ENCODE data around the gene NRXN3.

Gene NRXN3

GRCh38 chr14:79376557-79376956 is 1206.4 kb downstream of the NRXN3 start:
- no peak for DNase-seq (ENCODE audit: low read depth)
- TF ChIP-seq CTCF (IDR thresholded peaks at IDR 0.05; ENCODE audit: low read depth, low read length, missing control alignments), result no peak

GRCh38 chr14:79378020-79378419 is 1207.8 kb downstream of the NRXN3 start:
- DNase-seq (ENCODE audit: low read depth), result no peak
- no peak for TF ChIP-seq CTCF (IDR thresholded peaks at IDR 0.05; ENCODE audit: low read depth, low read length, missing control alignments)
- no peak overlapping the region for H3K4me3 ChIP-seq (ENCODE audit: low read depth, low read length)

More at GRCh38 chr14:79376557-79376956, 1206.4 kb downstream of the NRXN3 start:
- H3K4me3 ChIP-seq (ENCODE audit: low read depth, low read length), result no peak overlapping the region

DNA sequence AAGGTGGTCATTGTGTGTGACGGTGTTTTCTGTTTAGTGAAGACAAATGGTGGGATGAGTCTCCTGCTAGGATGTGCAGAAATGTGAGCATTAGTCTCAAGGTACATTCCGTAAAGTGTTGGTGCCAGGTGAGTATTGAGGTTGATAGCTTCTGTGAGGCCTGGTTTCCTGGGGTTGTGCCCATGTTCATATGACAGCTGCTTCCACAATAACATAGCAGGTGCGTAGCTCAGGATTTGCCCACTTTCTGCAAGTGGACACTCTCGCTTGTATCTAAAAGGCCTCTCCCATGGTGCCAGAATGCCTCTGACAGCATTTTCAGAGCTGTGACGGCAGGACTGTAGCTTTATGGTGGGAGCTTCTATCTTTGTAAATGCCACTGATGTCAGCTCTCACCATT is 1209.1 kb downstream of the NRXN3 start:
- no peak overlapping the region for H3K4me3 ChIP-seq (ENCODE audit: low read depth, low read length)
- TF ChIP-seq CTCF (IDR thresholded peaks at IDR 0.05; ENCODE audit: low read depth, low read length, missing control alignments), result no peak
- DNase-seq (ENCODE audit: low read depth), result no peak

GRCh38 chr14:79383031-79383430 is 1212.9 kb downstream of the NRXN3 start:
- no peak for DNase-seq (ENCODE audit: low read depth)
- no peak overlapping the region for H3K4me3 ChIP-seq (ENCODE audit: low read depth, low read length)
- TF ChIP-seq CTCF (IDR thresholded peaks at IDR 0.05; ENCODE audit: low read depth, low read length, missing control alignments), result no peak

DNA sequence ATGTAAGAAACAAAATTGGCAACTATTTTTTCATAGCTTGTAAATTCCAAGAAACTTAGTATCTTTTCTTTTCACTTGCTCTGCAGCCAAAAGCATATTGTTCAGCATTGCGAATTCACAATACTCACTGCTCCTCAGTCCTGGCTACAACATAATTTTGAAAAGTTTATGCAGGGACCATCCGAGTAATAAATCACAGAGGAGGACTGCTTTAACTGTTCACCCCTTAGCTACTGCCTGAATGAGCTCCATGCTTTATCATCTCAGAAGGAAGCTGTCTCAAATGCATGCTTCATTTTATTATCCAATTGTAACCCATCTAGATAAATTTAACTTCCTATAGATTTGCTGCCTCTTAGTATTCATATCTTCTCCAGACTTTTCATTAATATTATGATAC is 1213.3 kb downstream of the NRXN3 start:
- no peak for DNase-seq (ENCODE audit: low read depth)
- no peak overlapping the region for H3K4me3 ChIP-seq (ENCODE audit: low read depth, low read length)
- no peak for TF ChIP-seq CTCF (IDR thresholded peaks at IDR 0.05; ENCODE audit: low read depth, low read length, missing control alignments)

- no peak for DNase-seq (ENCODE audit: low read depth)
- no peak overlapping the region for H3K4me3 ChIP-seq (ENCODE audit: low read depth, low read length)
- TF ChIP-seq CTCF (IDR thresholded peaks at IDR 0.05; ENCODE audit: low read depth, low read length, missing control alignments), result no peak
Measured at GRCh38 chr14:79395061-79395460, 1224.9 kb downstream of the NRXN3 start.

DNA sequence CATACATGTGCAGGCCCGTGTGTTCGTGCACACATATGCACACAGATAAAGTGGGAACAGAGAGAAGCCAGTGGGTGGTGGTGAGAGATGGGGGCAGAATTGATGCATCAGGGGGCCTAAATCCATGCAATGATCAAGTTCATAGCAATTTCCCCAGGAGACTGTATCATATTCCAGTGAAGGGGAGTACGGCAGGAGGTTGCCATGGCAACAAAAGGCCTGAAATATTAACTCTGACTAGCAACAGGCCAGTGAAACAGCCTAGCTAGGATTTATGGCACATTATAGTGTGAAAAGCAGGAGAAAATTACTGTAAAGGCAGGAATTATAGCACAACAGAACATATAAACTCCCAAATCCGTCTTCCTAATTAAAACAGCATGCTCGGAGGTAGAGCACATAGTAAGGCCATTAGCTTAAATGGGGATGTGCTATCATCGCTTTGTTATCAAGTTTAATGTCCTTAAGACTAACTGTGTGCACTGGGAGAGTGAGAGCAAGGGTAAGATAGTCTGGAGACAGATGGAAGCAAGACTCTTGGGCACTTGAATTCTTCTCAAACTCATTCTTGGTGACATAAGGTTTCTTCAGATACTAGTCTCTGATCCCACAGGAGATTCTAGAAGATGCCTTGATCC is 1234.8 kb downstream of the NRXN3 start:
- no peak overlapping the region for H3K4me3 ChIP-seq (ENCODE audit: low read depth, low read length)
- no peak for DNase-seq (ENCODE audit: low read depth)
- TF ChIP-seq CTCF (IDR thresholded peaks at IDR 0.05; ENCODE audit: low read depth, low read length, missing control alignments), result no peak
